CD4-positive, CD25-positive, alpha-beta regulatory T cell (primary cell): ENCODE results near the gene CCL25. TPM values are rescaled to one million over a fixed set of nuclear protein-coding genes. Genes with fewer than 3 reads are reported as not detected.

Experiments
- ATAC-seq, 2 donors: fragments of 150-1000 bp; cut with Tn5 transposase; one replicate each; pipeline ENCODE4 v1.10.0; 2021; ENCODE audit warnings: low read depth in 2 of 2, moderate number of reproducible peaks in 2 of 2, moderate library complexity in 1 of 2
- DNase-seq, 3 donors: peaks; one replicate each; pipeline versions ENCODE4 v3.0.0 to v3.0.0-alpha.2; 2012 to 2022; ENCODE audit warnings: mixed read lengths in 1 of 3
- H3K27ac ChIP-seq: one replicate; pipeline ENCODE4 v1.7.0; 2013; ENCODE audit warnings: mild to moderate bottlenecking, low read length; ENCODE audit not compliant: insufficient read depth, poor library complexity, severe bottlenecking
- H3K27me3 ChIP-seq: one replicate; pipeline ENCODE4 v1.7.0; 2013; ENCODE audit warnings: low read length; ENCODE audit not compliant: control insufficient read depth, insufficient read depth
- H3K36me3 ChIP-seq: one replicate; pipeline ENCODE4 v1.7.0; 2013; ENCODE audit warnings: mild to moderate bottlenecking, low read length, moderate library complexity; ENCODE audit not compliant: control insufficient read depth, insufficient read depth
- H3K4me1 ChIP-seq: 2 replicates; pipeline ENCODE4 v1.7.0; 2013; ENCODE audit warnings: mild to moderate bottlenecking, low read length; ENCODE audit not compliant: insufficient read depth, control insufficient read depth, poor library complexity, severe bottlenecking
- H3K4me3 ChIP-seq: one replicate; pipeline ENCODE4 v1.7.0; 2013; ENCODE audit warnings: low read depth, mild to moderate bottlenecking, low read length, moderate library complexity
- H3K9me3 ChIP-seq, 2 experiments: 1 replicate in 1 of 2; 2 replicates in 1 of 2; pipeline ENCODE4 v1.7.0; 2013; ENCODE audit warnings: low read length in 2 of 2, mild to moderate bottlenecking in 1 of 2, moderate library complexity in 1 of 2; ENCODE audit not compliant: control insufficient read depth in 2 of 2
- H3K27ac Mint-ChIP-seq, 3 donors: one replicate each; pipeline ENCODE4 v1.8.0; 2020 to 2022; ENCODE audit warnings: mild to moderate bottlenecking in 3 of 3, mixed read lengths in 3 of 3, moderate library complexity in 2 of 3
- H3K27me3 Mint-ChIP-seq: one replicate; pipeline ENCODE4 v1.8.0; 2022; ENCODE audit warnings: mild to moderate bottlenecking, mixed read lengths
- H3K36me3 Mint-ChIP-seq: one replicate; pipeline ENCODE4 v1.8.0; 2020; ENCODE audit warnings: mixed read lengths
- H3K4me1 Mint-ChIP-seq, 4 donors: one replicate each; pipeline ENCODE4 v1.8.0; 2020 to 2022; ENCODE audit warnings: mixed read lengths in 4 of 4, mild to moderate bottlenecking in 1 of 4
- H3K4me3 Mint-ChIP-seq, 4 donors: one replicate each; pipeline ENCODE4 v1.8.0; 2020 to 2022; ENCODE audit warnings: mild to moderate bottlenecking in 4 of 4, mixed read lengths in 4 of 4, moderate library complexity in 3 of 4
- H3K9me3 Mint-ChIP-seq, 7 donors: one replicate each; pipeline ENCODE4 v1.8.0; 2020 to 2022; ENCODE audit warnings: mixed read lengths in 7 of 7, mild to moderate bottlenecking in 3 of 7, moderate library complexity in 2 of 7
- polyA plus RNA-seq, 4 donors: library from polyadenylated mRNA; unstranded; fragments of 300-500 nt; fragmentation: Illumina TruSeq; gene quantifications; one replicate each; pipeline ENCODE4 v1.2.3, GENCODE V29; 2021
- total RNA-seq: library from RNA; stranded (reverse); gene quantifications from one replicate; pipeline ENCODE4 v1.2.3, GENCODE V29; 2022

The CCL25 gene
- total and polyA plus RNA-seq, 5 donors from 2014 or later, result 0.48 TPM; not detected in 4

- H3K9me3 Mint-ChIP-seq, result peaks cover 0 to 5% (median 0%) of the 10 kb centered on the region in 7 donors
- no peaks in the 10 kb centered on the region for H3K4me1 Mint-ChIP-seq
- H3K27me3 Mint-ChIP-seq, result no peaks in the 10 kb centered on the region
- Histone ChIP-seq H3K27ac (no peak overlapping the region), H3K4me1 (no peaks in the 10 kb centered on the region), H3K27me3 (no peaks in the 10 kb centered on the region), H3K4me3 (no peak overlapping the region), H3K9me3 (no peaks in the 10 kb centered on the region), H3K36me3 (no peaks in the 10 kb centered on the region)
- H3K27ac Mint-ChIP-seq, result no peak overlapping the region
- H3K36me3 Mint-ChIP-seq, result no peaks in the 10 kb centered on the region
- ATAC-seq, result no peak
- DNase-seq, result no peak
- H3K4me3 Mint-ChIP-seq, result no peak overlapping the region
Measured at GRCh38 chr19:8110931-8111330, 58.4 kb downstream of the CCL25 start.

- no peak overlapping the region for H3K4me3 Mint-ChIP-seq
- H3K36me3 Mint-ChIP-seq, result no peaks in the 10 kb centered on the region
- no peak overlapping the region for H3K27ac Mint-ChIP-seq
- no peak for ATAC-seq
- Histone ChIP-seq H3K36me3 (no peaks in the 10 kb centered on the region), H3K27me3 (no peaks in the 10 kb centered on the region), H3K27ac (no peak overlapping the region), H3K9me3 (no peaks in the 10 kb centered on the region), H3K4me1 (no peaks in the 10 kb centered on the region), H3K4me3 (no peak overlapping the region)
- no peak for DNase-seq
- H3K27me3 Mint-ChIP-seq, result no peaks in the 10 kb centered on the region
- no peaks in the 10 kb centered on the region for H3K4me1 Mint-ChIP-seq
- H3K9me3 Mint-ChIP-seq, result peaks cover 0 to 5% (median 0%) of the 10 kb centered on the region in 7 donors
Measured at GRCh38 chr19:8111376-8111775, 58.8 kb downstream of the CCL25 start.

Other genes starting within 250 kb of the CCL25 start
- 10.2 TPM for gene EVI5L, start 222.5 kb upstream of the CCL25 start, total RNA-seq
- 1 to 10 TPM; 1.9 to 3.0 (median 2.2) TPM for gene EVI5L, start 222.5 kb upstream of the CCL25 start, polyA plus RNA-seq
- 0.12 TPM for gene PRR36, start 178.4 kb upstream of the CCL25 start, total RNA-seq
- gene PRR36, start 178.4 kb upstream of the CCL25 start, polyA plus RNA-seq, result under 1 TPM in 2 of 4 donors, not detected in 2; 0.05 to 0.22 TPM
- not detected for gene LRRC8E, start 164.2 kb upstream of the CCL25 start, total RNA-seq
- gene LRRC8E, start 164.2 kb upstream of the CCL25 start, polyA plus RNA-seq, result not detected
- 93.4 TPM for gene MAP2K7, start 148.9 kb upstream of the CCL25 start, total RNA-seq
- 1 to 10 TPM; 1.7 to 3.7 (median 2.6) TPM for gene MAP2K7, start 148.9 kb upstream of the CCL25 start, polyA plus RNA-seq
- 1.1 TPM for gene TGFBR3L, start 137.9 kb upstream of the CCL25 start, total RNA-seq
- gene TGFBR3L, start 137.9 kb upstream of the CCL25 start, polyA plus RNA-seq, result not detected
- 12.1 TPM for gene SNAPC2, start 132.4 kb upstream of the CCL25 start, total RNA-seq
- gene SNAPC2, start 132.4 kb upstream of the CCL25 start, polyA plus RNA-seq, result 10 to 100 TPM; 14.3 to 22.1 (median 17.2) TPM
- not detected for gene CTXN1, start 126.6 kb upstream of the CCL25 start, total RNA-seq
- not detected for gene CTXN1, start 126.6 kb upstream of the CCL25 start, polyA plus RNA-seq
- 72.5 TPM for gene TIMM44, start 109.1 kb upstream of the CCL25 start, total RNA-seq
- gene TIMM44, start 109.1 kb upstream of the CCL25 start, polyA plus RNA-seq, result 10 to 100 TPM; 14.0 to 16.5 (median 15.0) TPM
- 39.6 TPM for gene ELAVL1, start 47.1 kb upstream of the CCL25 start, total RNA-seq
- 10 to 100 TPM; 48.0 to 52.0 (median 49.2) TPM for gene ELAVL1, start 47.1 kb upstream of the CCL25 start, polyA plus RNA-seq
- 0.07 TPM for gene FBN3, start 96.8 kb downstream of the CCL25 start, total RNA-seq
- gene FBN3, start 96.8 kb downstream of the CCL25 start, polyA plus RNA-seq, result not detected
- 20.2 TPM for gene CERS4, start 156.6 kb downstream of the CCL25 start, total RNA-seq
- 10 to 100 TPM; 10.1 to 14.5 (median 12.2) TPM for gene CERS4, start 156.6 kb downstream of the CCL25 start, polyA plus RNA-seq